Measurements from ENCODE around the gene CDC37. TPM values are rescaled to one million over a fixed set of nuclear protein-coding genes. Genes with fewer than 3 reads are reported as not detected.
A peak's percentile ranks its signal among the peaks of the same experiment; 100 is the strongest.

CDC37 gene
- total and polyA plus RNA-seq, 8 donors: 84.3 to 390 (median 169) TPM

DNA sequence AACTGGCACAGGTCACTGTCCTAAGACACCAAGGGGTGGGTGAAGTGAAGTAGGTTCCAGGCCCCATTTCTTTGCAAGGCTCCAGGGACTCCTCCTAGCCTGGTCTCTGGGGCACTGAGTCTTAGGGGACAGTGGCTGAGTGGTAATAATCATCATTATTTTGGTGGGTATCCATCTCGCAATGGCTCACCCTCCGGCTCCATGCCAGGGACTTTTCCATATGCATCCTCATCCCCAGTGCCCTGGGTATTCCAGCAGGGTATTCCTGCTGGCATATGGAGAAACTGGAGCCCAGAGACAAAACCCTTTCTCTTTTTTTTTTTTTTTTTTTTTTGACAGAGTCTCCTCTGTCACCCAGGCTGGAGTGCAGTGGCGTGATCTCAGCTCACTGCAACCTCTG, 19.5 kb upstream of the CDC37 start:
- Histone ChIP-seq H3K27me3 (peaks cover 30 to 83% (median 65%) of the 10 kb centered on the region in 3 donors), H3K4me1 (peaks cover 37 to 63% (median 51%) of the 10 kb centered on the region in 4 donors), H3K27ac (no peak overlapping the region), H3K9me3 (no peaks in the 10 kb centered on the region), H3K36me3 (no peaks in the 10 kb centered on the region), H3K4me3 (no peak overlapping the region)
- intact Hi-C loops (cut with DNase I; ENCODE audit: low total_unique reads): no loop called here
- 56 to 81% (median 67%) methylated on average over 3 of the region's 3 CpGs for WGBS, 5 donors
- no peak for DNase-seq
- TF ChIP-seq, protein P1, sequence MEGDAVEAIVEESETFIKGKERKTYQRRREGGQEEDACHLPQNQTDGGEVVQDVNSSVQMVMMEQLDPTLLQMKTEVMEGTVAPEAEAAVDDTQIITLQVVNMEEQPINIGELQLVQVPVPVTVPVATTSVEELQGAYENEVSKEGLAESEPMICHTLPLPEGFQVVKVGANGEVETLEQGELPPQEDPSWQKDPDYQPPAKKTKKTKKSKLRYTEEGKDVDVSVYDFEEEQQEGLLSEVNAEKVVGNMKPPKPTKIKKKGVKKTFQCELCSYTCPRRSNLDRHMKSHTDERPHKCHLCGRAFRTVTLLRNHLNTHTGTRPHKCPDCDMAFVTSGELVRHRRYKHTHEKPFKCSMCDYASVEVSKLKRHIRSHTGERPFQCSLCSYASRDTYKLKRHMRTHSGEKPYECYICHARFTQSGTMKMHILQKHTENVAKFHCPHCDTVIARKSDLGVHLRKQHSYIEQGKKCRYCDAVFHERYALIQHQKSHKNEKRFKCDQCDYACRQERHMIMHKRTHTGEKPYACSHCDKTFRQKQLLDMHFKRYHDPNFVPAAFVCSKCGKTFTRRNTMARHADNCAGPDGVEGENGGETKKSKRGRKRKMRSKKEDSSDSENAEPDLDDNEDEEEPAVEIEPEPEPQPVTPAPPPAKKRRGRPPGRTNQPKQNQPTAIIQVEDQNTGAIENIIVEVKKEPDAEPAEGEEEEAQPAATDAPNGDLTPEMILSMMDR (IDR thresholded peaks at IDR 0.05): no peak
- no peak for TF ChIP-seq POLR2A (IDR thresholded peaks at IDR 0.05)
- TF ChIP-seq EP300 (IDR thresholded peaks at IDR 0.05): no peak
- no peak for TF ChIP-seq POLR2AphosphoS5 (IDR thresholded peaks at IDR 0.05)

DNA sequence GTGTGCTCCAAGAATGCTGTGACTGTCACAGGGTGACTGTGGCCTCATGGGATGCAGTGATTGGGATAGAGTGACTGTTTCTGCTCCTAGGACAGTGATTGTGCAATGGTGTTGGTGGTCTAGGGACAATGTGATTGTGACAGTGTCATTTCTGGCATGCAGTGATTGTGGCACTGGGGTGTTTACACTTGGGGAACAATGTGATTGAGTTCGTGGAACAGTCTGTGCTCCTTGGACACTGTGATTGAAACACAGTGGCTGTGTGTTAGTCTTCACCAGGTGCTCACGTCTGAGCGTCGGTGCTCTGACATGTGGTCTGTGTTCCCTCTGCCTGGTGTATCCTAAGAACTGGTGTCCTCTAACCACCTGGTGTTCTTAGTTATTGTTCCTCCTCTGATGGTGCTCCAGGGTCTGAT, 18.7 kb upstream of the CDC37 start:
- no peaks in the 10 kb centered on the region for H3K36me3 ChIP-seq
- 26 to 54% (median 43%) methylated on average over 4 of the region's 4 CpGs for WGBS, 5 donors
- intact Hi-C loops (cut with DNase I; ENCODE audit: low total_unique reads): no loop called here
- peaks cover 35 to 86% (median 73%) of the 10 kb centered on the region in 3 donors for H3K27me3 ChIP-seq
- DNase-seq: no peak
- no peak overlapping the region for H3K27ac ChIP-seq
- peaks cover 37 to 70% (median 56%) of the 10 kb centered on the region in 4 donors for H3K4me1 ChIP-seq
- TF ChIP-seq, protein P1 (IDR thresholded peaks at IDR 0.05): no peak
- no peak for TF ChIP-seq EP300 (IDR thresholded peaks at IDR 0.05)
- no peak for TF ChIP-seq POLR2A (IDR thresholded peaks at IDR 0.05)
- no peak for TF ChIP-seq POLR2AphosphoS5 (IDR thresholded peaks at IDR 0.05)
- H3K9me3 ChIP-seq: no peaks in the 10 kb centered on the region
- H3K4me3 ChIP-seq: no peak overlapping the region

DNA sequence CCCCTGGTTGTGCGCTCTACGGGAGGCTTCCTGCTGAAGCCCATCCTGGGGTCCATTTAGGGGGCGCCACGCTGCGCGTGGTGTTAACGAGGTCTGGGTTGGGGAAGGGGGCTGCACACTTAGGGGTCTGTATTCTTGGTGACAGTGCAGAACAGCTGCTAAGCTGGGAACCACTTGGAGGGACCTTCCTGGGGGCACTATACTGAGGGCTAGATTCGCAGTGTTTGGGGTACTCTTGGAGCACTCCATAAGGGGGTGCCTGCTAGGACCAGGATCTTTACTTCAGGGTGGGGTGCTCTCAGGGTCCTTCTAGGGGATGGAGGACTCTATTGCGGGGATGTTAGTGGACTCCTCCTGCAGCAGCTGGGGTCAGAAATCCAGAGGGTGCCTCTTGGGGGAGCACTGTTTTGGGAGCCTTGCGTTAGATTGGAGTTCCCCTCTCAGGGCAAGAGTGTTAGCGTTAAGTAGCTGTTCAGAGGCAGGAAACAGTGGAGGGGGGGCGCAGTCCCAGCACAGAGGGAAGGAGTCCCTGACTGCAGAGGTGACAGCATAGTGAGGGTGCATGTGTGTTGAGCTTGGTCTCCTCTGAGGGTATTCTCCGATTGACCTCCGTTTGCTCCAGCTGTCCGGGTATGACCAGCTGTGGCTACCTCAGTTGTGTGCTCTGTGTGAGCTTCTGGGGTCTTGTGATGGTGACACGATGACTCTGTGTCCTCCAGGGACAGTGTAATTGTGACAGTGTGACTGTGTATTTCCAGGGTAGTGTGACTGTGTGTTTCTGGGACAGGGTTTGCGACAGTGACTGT, 18.1 kb upstream of the CDC37 start:
- Histone ChIP-seq H3K9me3 (no peaks in the 10 kb centered on the region), H3K27me3 (peaks cover 35 to 92% (median 80%) of the 10 kb centered on the region in 3 donors), H3K36me3 (no peaks in the 10 kb centered on the region), H3K4me1 (peaks cover 42 to 77% (median 62%) of the 10 kb centered on the region in 4 donors), H3K4me3 (peak overlapping the region in 1 of 4 donors; percentile 38), H3K27ac (no peak overlapping the region)
- intact Hi-C loops (cut with DNase I; ENCODE audit: low total_unique reads): no loop called here
- 27 to 28% (median 27%) methylated on average over 15 to 17 of the region's 17 CpGs for WGBS, 5 donors
- no peak for DNase-seq
- no peak for TF ChIP-seq POLR2AphosphoS5 (IDR thresholded peaks at IDR 0.05)
- TF ChIP-seq POLR2A (IDR thresholded peaks at IDR 0.05): no peak
- TF ChIP-seq, protein P1 (IDR thresholded peaks at IDR 0.05): no peak
- no peak for TF ChIP-seq EP300 (IDR thresholded peaks at IDR 0.05)

DNA sequence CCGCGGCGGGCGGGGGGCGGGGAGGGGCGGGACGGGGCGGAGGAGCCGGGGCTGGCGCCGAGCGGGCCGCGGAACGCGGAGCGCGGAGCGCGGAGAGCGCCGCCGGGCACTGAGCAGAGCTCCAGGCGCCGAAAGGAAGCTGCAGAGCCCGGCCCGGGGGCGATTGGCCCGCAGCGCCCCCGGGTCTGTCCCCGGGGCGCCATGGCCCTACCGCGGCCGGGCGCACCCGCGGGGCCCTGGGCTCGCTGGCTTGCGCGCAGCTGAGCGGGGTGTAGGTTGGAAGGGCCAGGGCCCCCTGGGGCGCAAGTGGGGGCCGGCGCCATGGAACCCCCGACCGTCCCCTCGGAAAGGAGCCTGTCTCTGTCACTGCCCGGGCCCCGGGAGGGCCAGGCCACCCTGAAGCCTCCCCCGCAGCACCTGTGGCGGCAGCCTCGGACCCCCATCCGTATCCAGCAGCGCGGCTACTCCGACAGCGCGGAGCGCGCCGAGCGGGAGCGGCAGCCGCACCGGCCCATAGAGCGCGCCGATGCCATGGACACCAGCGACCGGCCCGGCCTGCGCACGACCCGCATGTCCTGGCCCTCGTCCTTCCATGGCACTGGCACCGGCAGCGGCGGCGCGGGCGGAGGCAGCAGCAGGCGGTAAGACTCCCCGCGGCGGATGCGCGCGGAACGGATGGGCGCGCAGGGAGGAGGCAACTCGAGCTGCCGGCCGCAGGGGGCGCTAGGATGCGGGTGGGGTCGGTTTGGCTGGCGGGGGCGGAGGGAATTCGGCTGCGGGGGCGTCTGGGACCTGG, 17.3 kb upstream of the CDC37 start, which contains the start of gene PDE4A:
TSS of gene PDE4A (plus strand) at position 95 of the 796 bp plus-strand sequence. CDS start at position 322, 227 bp downstream.
- Histone ChIP-seq H3K9me3 (no peaks in the 10 kb centered on the region), H3K27ac (no peak within 1 kb of the TSS), H3K4me1 (peaks cover 50 to 84% (median 70%) of the 10 kb centered on the region in 4 donors), H3K36me3 (no peaks in the 10 kb centered on the region), H3K4me3 (peak within 1 kb of the TSS in 3 of 4 donors; percentile 12 to 38 (median 31)), H3K27me3 (peaks cover 35 to 99% (median 84%) of the 10 kb centered on the region in 3 donors)
- intact Hi-C loops (cut with DNase I; ENCODE audit: low total_unique reads): no loop called here
- peak in 1 of 2 donors; percentile 63 for DNase-seq
- TF ChIP-seq POLR2AphosphoS5 (IDR thresholded peaks at IDR 0.05): no peak
- TF ChIP-seq, protein P1 (IDR thresholded peaks at IDR 0.05): no peak
- TF ChIP-seq EP300 (IDR thresholded peaks at IDR 0.05): no peak
- no peak for TF ChIP-seq POLR2A (IDR thresholded peaks at IDR 0.05)
- WGBS, 5 donors: 0 to 5% (median 2%) methylated on average over 9 to 98 of the region's 104 CpGs

Measured in stomach (tissue), 9 donors.